Nasal cavity respiratory epithelium epithelial cell of viscerocranial mucosa (primary cell): ENCODE data around the gene GZMB. TPM values are rescaled to one million over a fixed set of nuclear protein-coding genes. Genes with fewer than 3 reads are reported as not detected.

ENCODE experiments used
- total RNA-seq: library from RNA; depleted of rRNA; stranded (reverse); fragments of >200 nt; gene quantifications from 2 replicates; pipeline ENCODE4 v1.2.3, GENCODE V29; 2014

Gene GZMB, protein sequence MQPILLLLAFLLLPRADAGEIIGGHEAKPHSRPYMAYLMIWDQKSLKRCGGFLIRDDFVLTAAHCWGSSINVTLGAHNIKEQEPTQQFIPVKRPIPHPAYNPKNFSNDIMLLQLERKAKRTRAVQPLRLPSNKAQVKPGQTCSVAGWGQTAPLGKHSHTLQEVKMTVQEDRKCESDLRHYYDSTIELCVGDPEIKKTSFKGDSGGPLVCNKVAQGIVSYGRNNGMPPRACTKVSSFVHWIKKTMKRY
- total RNA-seq = not detected in 2 replicates

GRCh38 chr14:24634158-24634557, at the start of gene GZMB:
Gene GZMB (minus strand): TSS chr14:24634190. CDS start chr14:24634160, 30 bp downstream.

DNA sequence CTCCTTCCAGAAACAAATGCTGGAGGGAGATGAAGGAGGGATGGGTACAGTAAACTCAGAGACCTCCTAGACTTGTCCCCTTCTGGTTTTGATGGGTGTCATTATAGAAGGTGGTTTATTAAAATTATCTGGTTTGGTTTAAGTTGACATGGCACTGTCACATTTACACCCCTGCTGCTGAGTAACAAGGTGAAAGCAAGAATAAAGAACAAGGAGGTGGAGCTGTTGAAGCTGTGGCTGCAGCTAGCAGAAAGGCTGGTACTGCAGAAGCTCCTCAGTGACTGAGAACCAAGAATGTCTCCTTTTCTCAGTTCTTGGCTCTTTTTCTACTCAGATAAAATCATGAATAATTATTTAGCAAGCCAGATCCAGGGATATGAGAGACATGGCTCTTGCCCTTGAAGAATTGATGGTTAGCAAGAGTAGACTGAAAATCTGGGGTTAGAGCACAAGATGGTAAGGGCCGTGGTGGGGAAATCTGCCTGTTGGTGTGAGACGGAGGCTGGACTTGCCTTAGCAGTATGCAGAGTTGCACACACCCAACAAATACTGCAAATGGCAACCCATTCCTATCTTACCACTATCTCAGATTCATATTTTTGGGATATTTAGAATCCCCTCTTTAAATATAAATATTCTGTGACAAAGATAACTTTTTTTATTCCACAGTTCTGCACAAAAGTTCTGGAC, 24.2 kb downstream of the GZMB start, which contains the start of gene GZMH:
Gene GZMH, minus strand, starts transcription at position 31 of the 690 bp plus-strand sequence. CDS start 72 bp downstream, outside the sequence.

Other genes starting within 250 kb of the GZMB start
- 2.4 and 23.3 TPM in 2 replicates for gene NYNRIN, start 235.2 kb downstream of the GZMB start, total RNA-seq
- 0.34 and 2.5 TPM in 2 replicates for gene CBLN3, start 204.5 kb downstream of the GZMB start, total RNA-seq
- 134 and 140 TPM in 2 replicates for gene KHNYN, start 204.2 kb downstream of the GZMB start, total RNA-seq
- gene SDR39U1, start 191.4 kb downstream of the GZMB start, total RNA-seq = 8.0 and 14.4 TPM in 2 replicates
- not detected in 2 replicates for gene CMA1, start 125.9 kb downstream of the GZMB start, total RNA-seq
- gene CTSG, start 57.9 kb downstream of the GZMB start, total RNA-seq = not detected in 2 replicates
- gene GZMH, start 24.5 kb downstream of the GZMB start, total RNA-seq = not detected in 2 replicates